ENCODE results near the gene ALOX5.
A peak's percentile ranks its signal among the peaks of the same experiment; 100 is the strongest.

The ALOX5 gene

GRCh38 chr10:45377858-45378257 is 3.8 kb downstream of the ALOX5 start:
- no peak for TF ChIP-seq CTCF (IDR thresholded peaks at IDR 0.05; ENCODE audit: extremely low read depth, missing control alignments)
- peak; percentile 2 for DNase-seq (ENCODE audit: low spot score)

- peak; percentile 2 for DNase-seq (ENCODE audit: low spot score)
Observed at GRCh38 chr10:45378914-45379726, 5.1 kb downstream of the ALOX5 start.

GRCh38 chr10:45379891-45380540 is 6.0 kb downstream of the ALOX5 start:
- TF ChIP-seq CTCF (IDR thresholded peaks at IDR 0.05; ENCODE audit: extremely low read depth, missing control alignments), result no peak
- DNase-seq (ENCODE audit: low spot score), result no peak

More at GRCh38 chr10:45378914-45379726, 5.1 kb downstream of the ALOX5 start:
- no peak for TF ChIP-seq CTCF (IDR thresholded peaks at IDR 0.05; ENCODE audit: extremely low read depth, missing control alignments)

GRCh38 chr10:45380903-45381620 is 7.0 kb downstream of the ALOX5 start:
- DNase-seq (ENCODE audit: low spot score), result no peak
- no peak for TF ChIP-seq CTCF (IDR thresholded peaks at IDR 0.05; ENCODE audit: extremely low read depth, missing control alignments)

GRCh38 chr10:45382591-45382990 is 8.6 kb downstream of the ALOX5 start:
- no peak for DNase-seq (ENCODE audit: low spot score)
- TF ChIP-seq CTCF (IDR thresholded peaks at IDR 0.05; ENCODE audit: extremely low read depth, missing control alignments), result no peak

- DNase-seq (ENCODE audit: low spot score), result no peak
- TF ChIP-seq CTCF (IDR thresholded peaks at IDR 0.05; ENCODE audit: extremely low read depth, missing control alignments), result no peak
Observed at GRCh38 chr10:45383682-45384330, 9.8 kb downstream of the ALOX5 start.

Measured in GM20000 (cell line).